Right renal cortex interstitium (tissue), 3 donors: Measurements from ENCODE around the gene AGRP. TPM values are rescaled to one million over a fixed set of nuclear protein-coding genes. Genes with fewer than 3 reads are reported as not detected.
A peak's percentile ranks its signal among the peaks of the same experiment; 100 is the strongest.
"Not testable (repeated sequence)": the region's sequence is repeated elsewhere in the genome, so short reads cannot be mapped to it uniquely, and the experiment has no call there.

Experiments
- DNase-seq, 3 donors: peaks; one replicate each; pipeline ENCODE4 v3.0.0-alpha.2; 2013; ENCODE audit warnings: low read depth in 3 of 3, low spot score in 2 of 3
- polyA plus RNA-seq, 3 donors: library from polyadenylated mRNA; unstranded; fragments of 120-200 nt; gene quantifications; one replicate each; pipeline ENCODE4 v1.2.1, GENCODE V29; 2013; ENCODE audit not compliant: insufficient read length in 3 of 3

The AGRP gene
- polyA plus RNA-seq, result under 1 TPM in 1 of 3 donors, not detected in 2; 0.17 TPM

GRCh38 chr16:67483150-67483549 is at the start of gene AGRP:
AGRP (minus strand) TSS chr16:67483547; CDS start chr16:67483398, 149 bp downstream.
- no peak for DNase-seq

- DNase-seq, result no peak
These were observed 47.9 kb upstream of the AGRP start for GRCh38 chr16:67531247-67531646.

GRCh38 chr16:67530013-67530939 is 46.9 kb upstream of the AGRP start:
- no peak for DNase-seq

GRCh38 chr16:67529582-67530012 is 46.2 kb upstream of the AGRP start:
- DNase-seq, result no peak

- DNase-seq, result no peak
These were observed 45.7 kb upstream of the AGRP start for GRCh38 chr16:67528870-67529581.

- DNase-seq, result no peak
These were observed 45.0 kb upstream of the AGRP start, which contains the start of gene RIPOR1 for GRCh38 chr16:67528222-67528869. RIPOR1 (plus strand) TSS chr16:67528829; CDS start chr16:67538447, 9,618 bp downstream.

- DNase-seq, result no peak
These were observed 42.9 kb upstream of the AGRP start for GRCh38 chr16:67526149-67526791.

- DNase-seq, result no peak
These were observed 42.0 kb upstream of the AGRP start for GRCh38 chr16:67525176-67525860.

GRCh38 chr16:67521095-67521804 is 37.9 kb upstream of the AGRP start:
- peak; percentile 94 to 97 (median 95) for DNase-seq

- DNase-seq, result no peak
These were observed 35.9 kb upstream of the AGRP start for GRCh38 chr16:67519242-67519641.

GRCh38 chr16:67518676-67519075 is 35.3 kb upstream of the AGRP start:
- DNase-seq, result no peak

- DNase-seq, result no peak
These were observed 34.5 kb upstream of the AGRP start for GRCh38 chr16:67517661-67518423.

- DNase-seq, result no peak
These were observed 33.8 kb upstream of the AGRP start for GRCh38 chr16:67517155-67517445.

GRCh38 chr16:67516296-67517154 is 33.2 kb upstream of the AGRP start:
- DNase-seq, result no peak

- DNase-seq, result no peak
These were observed 31.1 kb upstream of the AGRP start for GRCh38 chr16:67514382-67514828.

- DNase-seq, result not testable (repeated sequence)
These were observed 30.5 kb upstream of the AGRP start for GRCh38 chr16:67513892-67514291.

GRCh38 chr16:67509016-67509415 is 25.7 kb upstream of the AGRP start:
- DNase-seq, result no peak

- no peak for DNase-seq
These were observed 23.1 kb upstream of the AGRP start for GRCh38 chr16:67506468-67506867.
